Right lobe of liver (tissue), 6 donors: ENCODE data around the gene NR6A1. TPM values are rescaled to one million over a fixed set of nuclear protein-coding genes. Genes with fewer than 3 reads are reported as not detected.

Experiments
- ATAC-seq, 4 donors: fragments of 200-7000 bp; cut with Tn5 transposase; one replicate each; pipeline ENCODE4 v1.9.1; 2020; ENCODE audit warnings: mild to moderate bottlenecking in 4 of 4, moderate library complexity in 4 of 4
- DNase-seq, 3 donors: peaks; one replicate each; pipeline ENCODE4 v3.0.0-alpha.2; 2020
- H3K27ac ChIP-seq, 3 donors: fragments of 200-600 bp; one replicate each; pipeline ENCODE4 v1.8.0; 2022
- H3K27me3 ChIP-seq, 2 donors: fragments of 200-600 bp; one replicate each; pipeline ENCODE4 v1.8.0; 2022
- H3K36me3 ChIP-seq, 4 donors: fragments of 200-600 bp; sonication (generic) in 1 of 4; one replicate each; pipeline versions ENCODE4 v1.5.1 to v1.8.0; 2017 to 2022; ENCODE audit warnings: control low read depth in 1 of 4
- H3K4me1 ChIP-seq, 4 donors: fragments of 200-600 bp; sonication (generic) in 1 of 4; one replicate each; pipeline versions ENCODE4 v1.5.1 to v1.8.0; 2017 to 2022; ENCODE audit warnings: control low read depth in 1 of 4
- H3K4me3 ChIP-seq, 3 donors: fragments of 200-600 bp; one replicate each; pipeline ENCODE4 v1.8.0; 2022
- H3K9me3 ChIP-seq, 4 donors: fragments of 200-600 bp; sonication (generic) in 1 of 4; one replicate each; pipeline versions ENCODE4 v1.5.1 to v1.8.0; 2017 to 2022; ENCODE audit warnings: control low read depth in 1 of 4
- POLR2A ChIP-seq: fragments of 450-650 bp; IDR thresholded peaks from one replicate; pipeline ENCODE4 v1.6.1; 2017; ENCODE audit warnings: antibody characterized with exemption, mild to moderate bottlenecking
- WGBS: methylation state at CpG from one replicate; pipeline ENCODE4 v1.1.6; 2018; ENCODE audit warnings: low coverage, low lambda C conversion rate; ENCODE audit not compliant: insufficient coverage; ENCODE audit errors: missing lambda C conversion rate; 5-methylcytosine and 5-hydroxymethylcytosine counted together
- intact Hi-C, 2 donors: fragments of 100-400 bp; cut with DNase I; formaldehyde crosslinking; loops; one replicate each; pipeline versions ENCODE4 v1.11.2 to v1.14.1; 2022
- total RNA-seq, 6 experiments: library from RNA; depleted of rRNA in 2 of 6; stranded (reverse); fragments of >200 nt in 2 of 6; fragmentation: NEBNext Ultra II Directional in 3 of 6; extraction: Animal tissue kit (Norgen Biotek cat#: 25700) in 3 of 6; gene quantifications; one replicate each; pipeline versions ENCODE4 v1.1.0 to v1.2.4, GENCODE V29; 2016 to 2023
- TF ChIP-seq, protein P1 (sequence below), 4 donors: fragments of 200-600 bp in 3 of 4; fragments of 450-650 bp in 1 of 4; IDR thresholded peaks; one replicate each; pipeline versions ENCODE4 v1.5.1 to v1.8.0; 2016 to 2022; ENCODE audit warnings: antibody characterized with exemption in 4 of 4, mild to moderate bottlenecking in 2 of 4
- donor health status: DM: no; HTN: yes; CAD: no.
- donor health status: DM: no; HTN: no; CAD: no.
- donor health status: DM: no; HTN: no; CAD: no.
- donor health status: DM: no; HTN: yes; CAD: no.
- donor health status: DM: no; HTN: yes; CAD: no.

Gene NR6A1
- total RNA-seq, 6 experiments from 2014 or later: 1.3 to 3.6 (median 1.9) TPM

DNA sequence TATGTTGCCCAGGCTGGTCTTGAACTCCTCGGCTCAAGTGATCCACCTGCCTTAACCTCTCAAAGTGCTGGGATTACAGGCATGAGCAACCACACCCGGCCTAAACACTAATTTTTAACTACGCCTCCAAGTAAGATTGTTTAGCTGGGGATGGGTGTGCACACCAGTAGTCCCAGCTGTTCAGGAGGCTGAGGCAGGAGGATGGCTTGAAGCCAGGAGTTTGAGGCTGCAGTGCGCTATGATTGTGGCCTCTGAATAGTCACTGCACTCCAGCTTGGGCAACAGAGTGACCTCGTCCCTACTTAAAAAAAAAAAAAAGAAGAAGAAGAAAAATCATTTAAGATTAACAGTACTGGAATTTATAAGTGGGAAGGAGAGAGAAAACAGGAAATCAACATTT is 173.1 kb downstream of the NR6A1 start:
- intact Hi-C loops: no loop called here
- Histone ChIP-seq H3K4me3 (no peak overlapping the region), H3K36me3 (no peaks in the 10 kb centered on the region), H3K4me1 (peaks cover 0 to 50% (median 14%) of the 10 kb centered on the region in 4 donors), H3K27ac (no peak overlapping the region), H3K27me3 (no peaks in the 10 kb centered on the region), H3K9me3 (no peaks in the 10 kb centered on the region)
- WGBS: 81% methylated on average over 2 of the region's 5 CpGs
- TF ChIP-seq POLR2A: no peak
- TF ChIP-seq, protein P1, sequence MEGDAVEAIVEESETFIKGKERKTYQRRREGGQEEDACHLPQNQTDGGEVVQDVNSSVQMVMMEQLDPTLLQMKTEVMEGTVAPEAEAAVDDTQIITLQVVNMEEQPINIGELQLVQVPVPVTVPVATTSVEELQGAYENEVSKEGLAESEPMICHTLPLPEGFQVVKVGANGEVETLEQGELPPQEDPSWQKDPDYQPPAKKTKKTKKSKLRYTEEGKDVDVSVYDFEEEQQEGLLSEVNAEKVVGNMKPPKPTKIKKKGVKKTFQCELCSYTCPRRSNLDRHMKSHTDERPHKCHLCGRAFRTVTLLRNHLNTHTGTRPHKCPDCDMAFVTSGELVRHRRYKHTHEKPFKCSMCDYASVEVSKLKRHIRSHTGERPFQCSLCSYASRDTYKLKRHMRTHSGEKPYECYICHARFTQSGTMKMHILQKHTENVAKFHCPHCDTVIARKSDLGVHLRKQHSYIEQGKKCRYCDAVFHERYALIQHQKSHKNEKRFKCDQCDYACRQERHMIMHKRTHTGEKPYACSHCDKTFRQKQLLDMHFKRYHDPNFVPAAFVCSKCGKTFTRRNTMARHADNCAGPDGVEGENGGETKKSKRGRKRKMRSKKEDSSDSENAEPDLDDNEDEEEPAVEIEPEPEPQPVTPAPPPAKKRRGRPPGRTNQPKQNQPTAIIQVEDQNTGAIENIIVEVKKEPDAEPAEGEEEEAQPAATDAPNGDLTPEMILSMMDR (IDR thresholded peaks at IDR 0.05): no peak
- ATAC-seq (no peak), DNase-seq (no peak)

DNA sequence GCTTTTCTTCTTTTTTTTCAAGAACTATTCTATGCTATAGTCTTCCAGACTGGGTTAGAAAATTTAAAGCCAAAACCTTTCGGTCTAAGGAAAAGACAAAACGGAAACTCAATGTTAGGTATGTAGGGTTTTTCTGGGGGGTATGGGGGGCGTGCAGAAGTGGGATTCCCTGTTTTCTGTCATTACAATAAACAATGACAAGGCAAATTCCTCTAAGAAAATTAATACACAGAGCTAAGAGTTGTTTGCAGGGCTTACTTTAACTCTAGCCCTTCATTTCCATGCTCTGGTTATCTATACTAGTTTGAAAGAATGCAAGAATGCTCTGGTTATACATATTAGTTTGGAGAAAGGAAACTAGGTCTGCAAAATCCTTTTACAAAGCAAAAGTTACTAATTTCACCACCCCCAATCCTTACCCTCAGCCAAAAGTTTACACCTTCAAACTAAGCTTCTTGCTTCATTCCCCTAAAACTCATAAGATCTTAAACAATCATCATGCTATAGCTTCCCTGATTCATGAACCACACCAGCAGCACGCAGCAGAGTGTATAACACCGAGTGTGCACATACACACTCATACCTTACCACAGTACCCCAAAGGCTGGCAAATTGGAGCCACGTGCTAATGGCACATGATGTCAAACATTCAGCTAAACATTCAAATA is 174.8 kb downstream of the NR6A1 start:
- intact Hi-C loops: no loop called here
- WGBS: 67% methylated on average over 6 of the region's 6 CpGs
- Histone ChIP-seq H3K9me3 (no peaks in the 10 kb centered on the region), H3K27ac (peak overlapping the region in 2 of 3 donors; percentile 28 to 62), H3K27me3 (no peaks in the 10 kb centered on the region), H3K4me3 (peak overlapping the region in 1 of 3 donors; percentile 58), H3K4me1 (peaks cover 0 to 46% (median 8%) of the 10 kb centered on the region in 4 donors), H3K36me3 (no peaks in the 10 kb centered on the region)
- TF ChIP-seq, protein P1 (IDR thresholded peaks at IDR 0.05): no peak
- TF ChIP-seq POLR2A: no peak
- no peak for DNase-seq
- ATAC-seq: no peak

GRCh38 chr9:124595743-124596142 is 175.4 kb downstream of the NR6A1 start:
- Histone ChIP-seq H3K27ac (peak overlapping the region in 2 of 3 donors; percentile 57 to 62), H3K27me3 (no peaks in the 10 kb centered on the region), H3K4me3 (peak overlapping the region in 2 of 3 donors; percentile 3 to 58), H3K4me1 (peaks cover 0 to 46% (median 8%) of the 10 kb centered on the region in 4 donors), H3K9me3 (no peaks in the 10 kb centered on the region), H3K36me3 (no peaks in the 10 kb centered on the region)
- WGBS: 18% methylated on average over 7 of the region's 7 CpGs
- intact Hi-C loops: no loop called here
- TF ChIP-seq, protein P1 (IDR thresholded peaks at IDR 0.05): no peak
- peak; percentile 14 for TF ChIP-seq POLR2A
- ATAC-seq (peak; percentile 92 to 99 (median 96)), DNase-seq (peak in 1 of 3 donors; percentile 74)

DNA sequence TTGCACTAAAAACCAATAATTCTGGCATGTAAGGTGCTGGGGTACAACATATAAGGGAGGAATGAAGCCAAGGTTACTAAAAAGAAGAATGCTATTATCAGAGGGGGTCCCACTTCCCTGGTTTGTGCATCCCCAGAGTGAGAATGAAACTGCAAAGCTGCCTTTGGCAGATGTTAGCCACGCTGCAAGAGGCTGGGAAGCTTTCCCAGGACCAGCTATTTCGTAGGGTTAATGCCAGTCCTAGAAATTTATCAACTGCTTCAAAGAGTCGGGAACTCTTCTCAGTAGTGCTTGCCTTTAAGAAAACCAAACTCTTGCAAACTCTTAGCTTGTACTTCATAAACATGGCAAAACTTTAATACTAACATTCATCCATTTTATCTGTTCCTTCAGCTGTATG is 176.4 kb downstream of the NR6A1 start:
- ATAC-seq: peak; percentile 43 to 72 (median 54)
- peak overlapping the region in 2 of 3 donors; percentile 3 to 62 for H3K27ac ChIP-seq

More for the DNA sequence above, 176.4 kb downstream of the NR6A1 start:
- intact Hi-C loops: no loop called here
- Histone ChIP-seq H3K27me3 (no peaks in the 10 kb centered on the region), H3K4me1 (peaks cover 0 to 46% (median 8%) of the 10 kb centered on the region in 4 donors), H3K4me3 (peak overlapping the region in 1 of 3 donors; percentile 58), H3K9me3 (no peaks in the 10 kb centered on the region), H3K36me3 (no peaks in the 10 kb centered on the region)
- TF ChIP-seq POLR2A: no peak
- TF ChIP-seq, protein P1 (IDR thresholded peaks at IDR 0.05): no peak
- 33% methylated on average over 3 of the region's 3 CpGs for WGBS
- DNase-seq: no peak
